Osteocyte (in vitro differentiated cells): ENCODE measurements around the gene AGMAT. TPM values are rescaled to one million over a fixed set of nuclear protein-coding genes. Genes with fewer than 3 reads are reported as not detected.

ENCODE experiments used
- DNase-seq: peaks from one replicate; pipeline ENCODE4 v3.0.0; 2021; ENCODE audit warnings: mixed read lengths; ENCODE audit not compliant: unreplicated experiment; ENCODE audit errors: extremely low spot score
- H3K27ac Mint-ChIP-seq: one replicate; pipeline ENCODE4 v1.8.0; 2021; ENCODE audit warnings: mild to moderate bottlenecking, mixed read lengths; ENCODE audit not compliant: unreplicated experiment
- H3K27me3 Mint-ChIP-seq: one replicate; pipeline ENCODE4 v1.8.0; 2021; ENCODE audit warnings: mixed read lengths; ENCODE audit not compliant: unreplicated experiment
- H3K36me3 Mint-ChIP-seq: one replicate; pipeline ENCODE4 v1.8.0; 2021; ENCODE audit warnings: mixed read lengths; ENCODE audit not compliant: unreplicated experiment
- H3K4me1 Mint-ChIP-seq: one replicate; pipeline ENCODE4 v1.8.0; 2021; ENCODE audit warnings: mixed read lengths; ENCODE audit not compliant: unreplicated experiment
- H3K4me3 Mint-ChIP-seq: one replicate; pipeline ENCODE4 v1.8.0; 2021; ENCODE audit warnings: mild to moderate bottlenecking, moderate library complexity, mixed read lengths; ENCODE audit not compliant: unreplicated experiment
- H3K9me3 Mint-ChIP-seq: one replicate; pipeline ENCODE4 v1.8.0; 2021; ENCODE audit warnings: mixed read lengths; ENCODE audit not compliant: unreplicated experiment
- total RNA-seq: library from RNA; stranded (reverse); gene quantifications from 2 replicates; pipeline ENCODE4 v1.2.1, GENCODE V29; 2021
- TF ChIP-seq, protein P1 (sequence below): fragments of 200-600 bp; sonication (generic); IDR thresholded peaks from 2 replicates; pipeline ENCODE4 v1.5.0; 2021; ENCODE audit warnings: antibody characterized with exemption, mild to moderate bottlenecking, moderate library complexity

AGMAT gene
- total RNA-seq, 1 donor from 2014 or later = 0.19 TPM

DNA sequence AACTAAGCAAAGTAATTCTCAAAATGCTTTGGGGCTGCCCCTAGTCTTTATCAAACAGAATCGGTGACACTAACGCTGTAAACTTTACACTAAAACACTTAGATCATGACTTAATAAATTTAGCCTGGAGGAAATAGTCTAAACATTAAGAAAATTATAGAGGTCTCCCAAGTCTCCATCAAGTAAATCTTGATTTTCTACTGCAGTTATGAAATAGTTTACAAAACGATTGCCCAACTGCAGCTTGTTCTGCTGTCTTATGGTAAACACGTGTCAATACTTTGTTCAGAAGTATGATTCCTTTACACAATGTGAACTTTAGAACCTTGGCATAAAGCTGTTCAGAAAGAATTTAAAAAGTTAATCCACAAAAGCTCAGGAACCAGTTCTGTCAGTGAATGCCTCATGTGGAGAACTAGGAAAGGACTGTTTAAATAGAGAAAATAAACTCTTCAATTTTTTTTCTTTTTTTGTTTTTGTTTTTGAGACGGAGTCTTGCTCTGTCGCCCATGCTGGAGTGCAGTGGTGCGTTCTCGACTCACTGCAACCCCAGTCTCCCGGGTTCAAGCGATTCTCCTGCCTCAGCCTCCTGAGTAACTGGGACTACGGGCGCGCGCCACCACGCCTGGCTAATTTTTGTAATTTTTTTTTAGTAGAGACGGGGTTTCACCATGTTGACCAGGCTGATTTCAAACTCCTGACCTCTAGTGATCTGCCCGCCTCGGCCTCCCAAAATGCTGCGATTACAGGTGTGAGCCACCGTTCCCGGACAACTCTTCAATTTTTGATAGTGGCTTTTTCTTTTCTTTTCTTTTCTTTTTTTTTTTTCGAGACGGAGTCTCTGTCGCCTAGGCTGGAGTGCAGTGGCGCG lies 34.0 kb upstream of the AGMAT start:
- Mint-ChIP-seq H3K36me3 (no peaks in the 10 kb centered on the region), H3K27ac (peak overlapping the region; percentile 89), H3K4me3 (peak overlapping the region; percentile 83), H3K27me3 (no peaks in the 10 kb centered on the region), H3K9me3 (no peaks in the 10 kb centered on the region), H3K4me1 (peaks cover 35% of the 10 kb centered on the region)
- no peak for DNase-seq
- TF ChIP-seq, protein P1, sequence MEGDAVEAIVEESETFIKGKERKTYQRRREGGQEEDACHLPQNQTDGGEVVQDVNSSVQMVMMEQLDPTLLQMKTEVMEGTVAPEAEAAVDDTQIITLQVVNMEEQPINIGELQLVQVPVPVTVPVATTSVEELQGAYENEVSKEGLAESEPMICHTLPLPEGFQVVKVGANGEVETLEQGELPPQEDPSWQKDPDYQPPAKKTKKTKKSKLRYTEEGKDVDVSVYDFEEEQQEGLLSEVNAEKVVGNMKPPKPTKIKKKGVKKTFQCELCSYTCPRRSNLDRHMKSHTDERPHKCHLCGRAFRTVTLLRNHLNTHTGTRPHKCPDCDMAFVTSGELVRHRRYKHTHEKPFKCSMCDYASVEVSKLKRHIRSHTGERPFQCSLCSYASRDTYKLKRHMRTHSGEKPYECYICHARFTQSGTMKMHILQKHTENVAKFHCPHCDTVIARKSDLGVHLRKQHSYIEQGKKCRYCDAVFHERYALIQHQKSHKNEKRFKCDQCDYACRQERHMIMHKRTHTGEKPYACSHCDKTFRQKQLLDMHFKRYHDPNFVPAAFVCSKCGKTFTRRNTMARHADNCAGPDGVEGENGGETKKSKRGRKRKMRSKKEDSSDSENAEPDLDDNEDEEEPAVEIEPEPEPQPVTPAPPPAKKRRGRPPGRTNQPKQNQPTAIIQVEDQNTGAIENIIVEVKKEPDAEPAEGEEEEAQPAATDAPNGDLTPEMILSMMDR = no peak

- Mint-ChIP-seq H3K9me3 (no peaks in the 10 kb centered on the region), H3K4me1 (peaks cover 35% of the 10 kb centered on the region), H3K27ac (peak overlapping the region; percentile 89), H3K4me3 (peak overlapping the region; percentile 83), H3K27me3 (no peaks in the 10 kb centered on the region), H3K36me3 (no peaks in the 10 kb centered on the region)
- no peak for DNase-seq
- TF ChIP-seq, protein P1 = no peak
These were observed 33.3 kb upstream of the AGMAT start for GRCh38 chr1:15618077-15618654.

GRCh38 chr1:15617173-15618076 lies 32.6 kb upstream of the AGMAT start, which contains the start of gene DDI2:
TSS of gene DDI2 (plus strand) at chr1:15617458. CDS start at chr1:15617671, 213 bp downstream.
- peak; percentile 99 for DNase-seq
- Mint-ChIP-seq H3K9me3 (no peaks in the 10 kb centered on the region), H3K36me3 (no peaks in the 10 kb centered on the region), H3K27me3 (no peaks in the 10 kb centered on the region), H3K4me3 (peak within 1 kb of the TSS; percentile 83), H3K27ac (peak within 1 kb of the TSS; percentile 95), H3K4me1 (peaks cover 33% of the 10 kb centered on the region)
- TF ChIP-seq, protein P1 = no peak

DNA sequence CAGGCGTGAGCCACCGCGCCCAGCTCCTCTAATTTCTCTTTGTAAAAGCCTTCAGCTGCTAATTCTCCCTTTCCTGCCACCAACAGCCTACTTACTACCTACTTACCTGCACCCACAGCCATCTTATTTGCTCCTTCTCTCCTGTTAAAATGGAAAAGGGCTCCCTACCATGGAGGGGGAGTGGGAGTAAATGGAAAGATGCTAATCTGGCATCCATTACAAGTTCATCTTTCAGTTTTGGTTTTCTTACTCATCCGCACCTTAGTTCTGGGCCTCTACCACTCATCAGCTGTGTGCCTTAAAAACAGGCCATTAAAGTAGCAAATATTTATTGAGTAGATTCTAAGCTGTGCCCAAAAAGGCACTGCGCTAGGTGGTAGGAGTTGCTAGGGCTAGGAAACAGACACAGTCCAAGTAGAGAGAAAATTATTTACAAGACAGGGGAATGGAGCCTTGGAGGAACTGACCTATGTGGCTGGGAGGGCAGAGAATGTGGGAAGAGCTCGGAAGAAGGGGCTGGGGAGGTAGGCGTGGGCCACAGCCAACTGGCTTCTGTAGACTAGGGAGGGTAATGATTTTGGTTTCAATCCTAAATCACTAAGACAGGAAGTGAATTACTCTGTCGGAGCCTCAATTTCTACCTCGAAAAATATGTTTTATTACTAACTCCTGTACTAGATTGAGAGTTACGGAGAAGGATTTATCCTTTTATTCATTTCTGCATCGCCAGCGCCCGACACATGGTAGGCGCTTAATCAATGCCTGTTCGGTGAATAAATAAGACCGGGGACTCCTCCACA lies 31.7 kb upstream of the AGMAT start:
- no peaks in the 10 kb centered on the region for H3K27me3 Mint-ChIP-seq
- TF ChIP-seq, protein P1 = no peak
- no peaks in the 10 kb centered on the region for H3K36me3 Mint-ChIP-seq
- H3K27ac Mint-ChIP-seq = peak overlapping the region; percentile 95
- peaks cover 33% of the 10 kb centered on the region for H3K4me1 Mint-ChIP-seq
- peak overlapping the region; percentile 82 for H3K4me3 Mint-ChIP-seq
- no peak for DNase-seq
- H3K9me3 Mint-ChIP-seq = no peaks in the 10 kb centered on the region
